IPS-NIHi7 (cell line): ENCODE data around the gene NUDT7.

Experiments
- DNase-seq: peaks from one replicate; pipeline ENCODE4 v3.0.0; 2012; ENCODE audit warnings: mixed read lengths; ENCODE audit errors: extremely low spot score

NUDT7 gene

GRCh38 chr16:77724174-77724573 is 1.9 kb downstream of the NUDT7 start:
- no peak for DNase-seq

- no peak for DNase-seq
Measured at GRCh38 chr16:77729951-77730350, 7.6 kb downstream of the NUDT7 start.

- no peak for DNase-seq
Measured at GRCh38 chr16:77732241-77732946, 10.1 kb downstream of the NUDT7 start.

- DNase-seq = no peak
Measured at GRCh38 chr16:77736879-77737278, 14.6 kb downstream of the NUDT7 start.

DNA sequence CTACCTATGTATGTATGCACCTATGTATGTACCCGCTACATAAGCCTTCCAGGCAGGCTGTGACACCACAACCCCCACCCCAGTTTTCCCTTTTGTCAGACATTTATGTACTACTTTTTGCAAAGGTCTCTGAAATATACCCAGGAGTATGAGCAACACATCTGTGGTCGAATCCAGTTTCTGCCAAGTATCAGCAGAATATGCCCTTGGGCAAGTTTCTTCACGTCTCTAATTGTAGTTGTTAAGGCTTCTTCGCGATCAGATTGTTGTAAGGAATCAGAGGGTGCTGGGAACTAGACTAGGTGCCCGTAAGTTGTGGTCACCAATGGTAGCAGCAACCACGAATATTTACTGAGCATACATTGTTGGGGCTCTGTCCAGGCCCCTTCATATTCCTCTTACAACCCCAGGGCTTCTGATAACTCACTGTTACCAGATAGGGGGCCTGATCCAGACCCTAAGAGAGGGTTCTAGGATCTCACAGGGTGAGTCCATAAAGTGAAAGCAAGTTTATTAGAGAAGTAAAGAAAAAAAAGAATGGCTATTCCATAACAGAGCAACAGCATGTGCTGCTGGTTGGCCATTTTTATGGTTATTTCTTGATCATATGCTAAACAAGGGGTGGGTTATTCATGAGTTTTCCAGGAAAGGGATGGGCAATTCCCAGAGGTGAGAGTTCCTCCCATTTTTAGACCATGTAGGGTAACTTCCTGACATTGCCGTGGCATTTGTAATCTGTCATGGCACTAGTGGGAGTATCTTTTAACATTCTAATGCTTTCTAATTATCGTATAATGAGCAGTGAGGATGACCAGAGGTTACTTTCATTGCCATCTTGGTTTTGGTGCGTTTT is 16.6 kb downstream of the NUDT7 start:
- no peak for DNase-seq

- no peak for DNase-seq
Measured at GRCh38 chr16:77739559-77739892, 17.2 kb downstream of the NUDT7 start.

DNA sequence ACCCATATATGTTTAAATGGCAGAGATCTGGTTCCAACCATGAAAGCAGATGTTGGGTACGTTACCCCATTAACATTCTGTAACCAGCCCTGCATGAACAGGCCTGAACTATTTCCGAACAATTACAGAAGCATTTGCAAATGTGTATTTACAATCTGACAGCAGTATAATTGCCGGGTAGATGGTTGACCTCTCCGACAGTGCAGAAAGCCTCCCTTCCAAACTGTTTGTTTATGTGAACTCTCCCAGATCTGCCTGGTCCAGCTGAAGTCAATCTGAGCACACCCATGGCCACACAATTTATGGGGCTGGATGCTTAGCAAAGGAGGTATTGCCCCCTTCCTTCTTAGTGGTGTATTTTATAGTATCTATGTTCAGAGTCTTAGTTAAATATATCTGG is 21.8 kb downstream of the NUDT7 start:
- DNase-seq = no peak

DNA sequence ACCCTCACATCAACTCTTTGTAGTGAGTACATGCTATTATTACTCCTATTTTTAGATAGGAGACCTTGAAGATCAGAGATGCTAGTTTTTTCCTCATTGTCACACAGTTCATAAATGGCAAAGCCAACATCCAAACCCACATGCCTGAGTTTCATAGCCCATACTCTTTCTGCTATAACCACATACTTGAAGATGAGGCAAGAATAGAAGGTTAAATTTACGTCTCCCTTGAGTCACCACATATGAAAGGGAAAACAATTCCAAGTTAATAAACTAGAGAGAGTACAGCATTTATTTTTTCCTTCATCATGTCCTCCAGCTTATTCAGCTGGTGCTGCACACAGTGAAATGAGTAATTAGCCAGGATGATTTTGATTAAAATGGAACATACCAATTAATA is 23.7 kb downstream of the NUDT7 start:
- DNase-seq = no peak

GRCh38 chr16:77748421-77749005 is 26.2 kb downstream of the NUDT7 start:
- no peak for DNase-seq

- no peak for DNase-seq
Measured at GRCh38 chr16:77749415-77749814, 27.1 kb downstream of the NUDT7 start.

DNA sequence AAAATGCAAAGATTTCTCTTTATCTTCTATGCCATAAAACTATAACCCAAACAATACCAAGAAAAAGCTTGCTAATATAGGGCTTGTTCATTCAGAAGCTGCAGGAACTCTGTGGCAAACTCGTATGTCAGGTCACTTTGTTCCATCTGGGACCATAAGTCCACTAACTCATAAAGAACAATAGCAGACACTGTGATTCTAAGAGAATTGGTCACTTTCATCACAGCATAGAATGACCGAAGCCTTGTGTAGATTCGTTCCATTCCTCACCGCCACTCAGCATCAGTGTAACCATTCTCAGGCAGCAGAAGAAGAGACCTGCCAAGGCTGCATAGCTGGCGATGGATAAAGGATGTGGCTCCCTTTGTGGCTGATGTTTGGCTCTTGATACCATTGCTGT is 35.7 kb downstream of the NUDT7 start:
- DNase-seq = no peak

GRCh38 chr16:77758508-77758907 is 36.2 kb downstream of the NUDT7 start:
- DNase-seq = no peak

DNA sequence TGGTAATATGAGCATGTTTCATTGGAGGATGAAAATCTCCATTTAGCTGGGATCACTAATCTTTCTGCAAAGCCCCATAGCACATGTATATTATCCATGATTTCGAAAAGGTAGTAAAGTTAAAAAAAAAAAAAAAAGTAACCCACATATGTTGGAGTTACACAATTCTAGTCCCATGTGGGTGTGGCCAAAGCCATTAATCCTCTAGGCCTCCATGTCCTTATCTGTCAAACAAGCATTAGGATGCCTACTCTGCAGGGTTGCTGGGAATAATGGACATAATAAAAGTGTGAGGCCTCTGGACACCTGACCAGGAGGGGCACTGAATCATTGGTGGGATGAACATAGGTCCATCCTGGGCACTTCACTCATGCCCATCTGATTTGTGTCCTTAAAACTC is 36.9 kb downstream of the NUDT7 start:
- no peak for DNase-seq

DNA sequence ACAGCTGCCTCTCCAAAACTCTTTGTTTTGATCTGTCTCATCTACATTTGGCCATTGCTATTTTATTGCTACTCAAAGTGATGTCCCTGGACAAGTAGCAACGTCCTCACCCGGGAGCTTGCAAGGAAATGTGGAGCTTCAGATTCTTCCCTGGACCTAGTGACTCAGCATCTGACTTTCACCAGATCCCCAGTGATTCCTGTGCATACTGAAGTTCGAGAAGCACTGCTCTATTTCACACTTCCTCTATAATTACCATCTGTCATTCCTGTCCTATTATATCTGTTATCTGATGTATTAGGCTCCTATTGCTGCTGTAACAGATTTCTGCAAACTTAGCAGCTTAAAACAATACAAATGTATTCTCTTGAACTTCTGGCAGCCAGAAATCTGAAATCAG is 37.5 kb downstream of the NUDT7 start:
- no peak for DNase-seq

DNA sequence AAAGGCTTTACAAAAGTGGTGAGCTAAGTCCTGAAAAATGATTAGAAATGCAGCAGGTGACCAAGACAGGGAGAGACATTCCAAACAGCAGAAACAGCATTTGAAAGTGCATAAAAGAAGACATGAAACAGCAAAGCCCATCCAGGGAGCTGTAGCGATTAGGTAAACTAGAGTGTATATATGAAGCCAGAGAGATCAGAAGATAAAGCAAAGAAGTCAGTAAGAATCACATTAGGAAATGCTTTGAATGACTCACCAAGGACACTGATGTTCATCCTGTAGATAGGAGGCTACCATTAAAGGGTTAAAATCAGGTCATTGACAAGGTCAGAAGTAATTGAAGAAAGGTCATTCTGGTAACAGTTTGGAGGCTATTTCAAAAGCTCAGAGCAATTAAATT is 38.5 kb downstream of the NUDT7 start:
- DNase-seq = no peak

DNA sequence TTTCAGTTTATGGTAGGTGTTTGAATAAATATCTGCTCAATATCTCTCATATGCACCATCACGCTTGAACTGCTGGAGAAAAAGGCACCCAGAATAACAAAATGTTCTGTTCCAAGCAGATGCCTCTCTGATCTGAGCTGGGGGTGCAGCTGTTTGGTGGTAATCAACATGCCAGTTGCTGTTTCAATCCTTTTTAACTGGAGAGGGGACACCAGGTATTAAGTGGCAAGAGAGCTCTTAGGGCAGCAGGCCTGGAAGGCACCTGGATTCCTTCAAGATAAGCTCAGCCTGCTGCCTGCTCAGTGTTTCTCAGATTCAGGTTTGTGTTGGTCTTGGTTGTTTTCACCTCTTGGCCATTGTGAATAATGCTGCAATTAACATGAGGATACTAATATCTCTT is 38.9 kb downstream of the NUDT7 start:
- peak; percentile 25 for DNase-seq

DNA sequence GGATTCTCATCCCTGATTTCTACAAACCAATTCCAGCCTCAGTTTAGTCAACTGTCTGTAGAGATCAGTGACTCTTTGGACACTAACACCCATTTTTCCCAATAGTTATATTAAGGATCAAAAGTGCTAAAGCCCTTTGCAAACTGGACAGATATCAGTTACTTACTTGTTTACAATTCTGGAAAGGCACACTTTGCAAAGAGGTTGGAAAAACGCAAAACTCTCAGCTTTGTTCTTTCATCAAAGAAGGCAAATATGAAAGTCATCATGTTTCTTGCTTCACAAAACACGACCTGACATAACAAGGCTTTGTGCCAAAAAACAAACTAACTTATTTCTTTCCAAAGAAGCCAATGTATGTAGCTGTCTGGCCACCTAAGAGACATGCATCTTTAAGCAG is 39.9 kb downstream of the NUDT7 start:
- DNase-seq = no peak

DNA sequence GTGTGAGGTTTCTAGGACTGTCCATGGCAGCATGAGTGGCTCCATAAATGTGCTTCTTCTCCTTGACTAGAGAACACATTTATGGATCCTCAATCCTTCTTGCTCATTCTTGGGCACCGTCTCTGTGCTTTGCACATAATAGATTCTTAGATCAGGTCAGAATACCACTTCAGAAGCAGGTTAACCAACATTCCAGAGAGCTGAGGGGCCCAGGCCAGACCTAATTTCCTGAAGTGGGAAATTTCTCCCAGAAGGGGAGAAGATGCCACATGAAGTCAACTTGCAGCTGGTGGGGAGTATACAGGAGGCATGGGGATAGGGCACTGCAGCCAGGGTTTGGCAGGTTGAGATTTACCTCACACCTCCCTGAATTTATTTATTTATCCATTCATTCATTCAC is 41.7 kb downstream of the NUDT7 start:
- DNase-seq = no peak

DNA sequence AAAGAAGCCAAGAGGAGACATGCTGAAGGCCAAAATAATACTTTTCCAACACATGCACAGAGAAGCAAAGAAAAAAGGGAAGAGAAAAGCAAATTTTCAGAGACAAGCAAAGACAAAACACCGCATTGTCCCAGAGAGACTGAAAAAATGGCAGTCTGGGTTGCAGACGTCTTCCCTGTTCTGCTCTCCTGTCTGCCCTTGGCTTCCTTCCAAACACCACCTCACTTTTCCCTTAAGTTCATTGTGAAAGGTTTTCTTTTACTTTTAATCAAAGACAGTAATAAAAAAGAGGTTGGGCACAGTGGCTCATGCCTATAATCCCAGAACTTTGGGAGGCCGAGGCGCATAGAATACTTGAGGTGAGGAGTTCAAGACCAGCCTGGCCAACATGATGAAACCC is 44.9 kb downstream of the NUDT7 start:
- DNase-seq = no peak

DNA sequence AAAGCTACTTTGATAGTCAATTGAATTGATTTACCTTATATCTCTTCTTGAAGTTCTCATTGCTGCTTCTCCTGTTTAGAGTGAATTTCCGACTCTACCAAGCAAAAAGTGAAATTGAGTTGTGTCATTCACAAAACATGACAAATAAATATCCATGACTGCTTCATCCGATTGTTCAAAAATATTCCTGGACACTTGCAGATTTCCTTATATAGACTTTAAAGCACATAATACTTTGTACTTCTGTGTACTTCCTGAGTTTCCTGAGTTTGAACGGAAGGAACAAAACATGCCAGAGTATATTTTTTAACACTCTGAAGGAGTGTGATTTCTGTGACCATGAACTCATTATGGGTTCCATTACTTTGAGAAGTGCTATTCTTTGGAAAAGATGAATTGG is 45.5 kb downstream of the NUDT7 start:
- no peak for DNase-seq

DNA sequence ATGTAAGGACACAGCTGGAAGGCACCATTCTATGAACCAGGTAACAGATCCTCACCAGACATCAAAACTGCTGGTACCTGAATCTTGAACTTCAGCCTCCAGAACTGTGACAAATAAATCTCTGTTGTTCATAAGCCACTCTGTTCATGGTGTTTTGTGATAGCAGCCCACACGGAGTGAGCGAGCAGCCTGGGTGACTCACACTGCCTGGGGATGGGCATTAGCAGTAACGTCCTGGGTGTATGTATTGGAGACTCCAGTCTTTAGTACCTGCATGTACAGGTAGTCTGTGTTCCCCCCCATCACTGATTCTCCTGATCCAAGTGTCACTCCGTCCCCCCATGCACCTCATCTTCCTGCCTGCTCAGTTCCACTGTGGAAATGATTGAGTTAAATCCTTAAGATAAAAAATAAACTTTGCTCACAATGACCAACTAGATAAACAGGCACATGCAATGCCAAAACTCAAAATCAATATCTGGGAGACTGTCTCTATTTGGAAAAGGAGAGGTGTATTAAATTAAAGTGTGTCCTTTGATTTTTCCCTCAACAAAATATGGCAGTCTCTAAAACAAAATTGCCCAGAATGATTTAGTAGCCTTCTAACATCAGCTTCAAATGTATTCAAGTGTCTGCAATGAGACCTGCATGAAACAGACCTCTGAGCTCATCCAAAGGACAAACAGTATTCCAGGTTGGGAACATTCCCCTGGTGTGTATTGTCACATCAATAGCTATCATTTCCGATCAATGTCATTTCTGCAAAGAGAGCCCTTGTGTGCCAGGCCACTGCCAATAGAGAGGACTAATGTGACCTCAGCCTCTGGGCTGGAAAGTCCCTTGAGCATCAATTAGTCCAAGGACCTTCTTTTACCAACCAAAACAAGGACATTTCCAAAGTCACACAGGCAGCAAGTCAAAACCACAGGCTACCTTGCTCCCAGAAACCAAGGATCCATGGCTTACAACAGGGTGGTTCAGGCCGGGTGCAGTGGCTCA is 53.9 kb downstream of the NUDT7 start:
- DNase-seq = no peak

DNA sequence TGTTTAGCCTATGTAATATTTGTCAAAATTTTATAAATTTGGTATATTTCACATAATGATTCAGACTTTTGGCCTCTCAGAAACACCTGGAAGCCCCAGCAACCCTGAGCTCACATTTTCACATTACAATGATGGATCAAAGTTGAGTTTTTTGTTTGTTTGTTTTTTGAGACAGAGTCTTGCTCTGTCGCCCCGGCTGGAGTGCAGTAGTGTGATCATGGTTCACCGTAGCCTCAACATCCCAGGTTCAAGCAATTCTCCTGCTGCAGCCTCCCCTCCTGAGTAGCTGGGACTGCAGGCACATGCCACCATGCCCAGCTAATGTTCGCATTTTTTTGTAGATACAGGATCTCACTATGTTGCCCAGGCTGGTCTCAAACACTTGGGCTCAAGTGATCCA is 55.4 kb downstream of the NUDT7 start:
- no peak for DNase-seq
